ENCODE results near the gene ADAM12.

Gene ADAM12

GRCh38 chr10:126140746-126141273 lies 247.5 kb downstream of the ADAM12 start:
- DNase-seq (ENCODE audit: low spot score): no peak

GRCh38 chr10:126137562-126138221 lies 250.6 kb downstream of the ADAM12 start:
- DNase-seq (ENCODE audit: low spot score): no peak

- DNase-seq (ENCODE audit: low spot score): no peak
These were observed 252.2 kb downstream of the ADAM12 start for GRCh38 chr10:126135941-126136595.

GRCh38 chr10:126135177-126135576 lies 253.1 kb downstream of the ADAM12 start:
- no peak for DNase-seq (ENCODE audit: low spot score)

GRCh38 chr10:126133906-126134656 lies 254.2 kb downstream of the ADAM12 start:
- DNase-seq (ENCODE audit: low spot score): no peak

- DNase-seq (ENCODE audit: low spot score): no peak
These were observed 255.1 kb downstream of the ADAM12 start for GRCh38 chr10:126133082-126133620.

- peak; percentile 37 for DNase-seq (ENCODE audit: low spot score)
These were observed 256.9 kb downstream of the ADAM12 start for GRCh38 chr10:126131341-126131740.

- DNase-seq (ENCODE audit: low spot score): no peak
These were observed 258.0 kb downstream of the ADAM12 start for GRCh38 chr10:126130271-126130710.

GRCh38 chr10:126129026-126129425 lies 259.3 kb downstream of the ADAM12 start:
- no peak for DNase-seq (ENCODE audit: low spot score)

GRCh38 chr10:126128581-126128980 lies 259.7 kb downstream of the ADAM12 start:
- no peak for DNase-seq (ENCODE audit: low spot score)

GRCh38 chr10:126127481-126128029 lies 260.7 kb downstream of the ADAM12 start:
- peak; percentile 54 for DNase-seq (ENCODE audit: low spot score)

- peak; percentile 61 for DNase-seq (ENCODE audit: low spot score)
These were observed 261.4 kb downstream of the ADAM12 start for GRCh38 chr10:126126866-126127265.

GRCh38 chr10:126126023-126126422 lies 262.3 kb downstream of the ADAM12 start:
- peak; percentile 34 for DNase-seq (ENCODE audit: low spot score)

- no peak for DNase-seq (ENCODE audit: low spot score)
These were observed 263.5 kb downstream of the ADAM12 start for GRCh38 chr10:126124668-126125349.

GRCh38 chr10:126124046-126124445 lies 264.2 kb downstream of the ADAM12 start:
- no peak for DNase-seq (ENCODE audit: low spot score)

GRCh38 chr10:126123466-126123865 lies 264.8 kb downstream of the ADAM12 start:
- DNase-seq (ENCODE audit: low spot score): no peak

GRCh38 chr10:126122881-126123280 lies 265.4 kb downstream of the ADAM12 start:
- DNase-seq (ENCODE audit: low spot score): no peak

- DNase-seq (ENCODE audit: low spot score): no peak
These were observed 268.7 kb downstream of the ADAM12 start for GRCh38 chr10:126119599-126119998.

GRCh38 chr10:126118476-126118875 lies 269.8 kb downstream of the ADAM12 start:
- DNase-seq (ENCODE audit: low spot score): no peak

- no peak for DNase-seq (ENCODE audit: low spot score)
These were observed 271.1 kb downstream of the ADAM12 start for GRCh38 chr10:126117196-126117595.

GRCh38 chr10:126115886-126116285 lies 272.4 kb downstream of the ADAM12 start:
- DNase-seq (ENCODE audit: low spot score): no peak

All from left forelimb (tissue), 1 donor.